Fibroblast of gingiva (primary cell): ENCODE results near the gene PLA2G6.

Experiments used
- DNase-seq: peaks from one replicate; pipeline ENCODE4 v3.0.0-alpha.2; 2011; ENCODE audit warnings: low read depth

Gene PLA2G6

GRCh38 chr22:38072322-38073149 is 109.1 kb downstream of the PLA2G6 start:
- DNase-seq, result no peak

GRCh38 chr22:38071421-38072321 is 110.0 kb downstream of the PLA2G6 start:
- DNase-seq, result no peak

- no peak for DNase-seq
Measured at GRCh38 chr22:38070250-38070921, 111.2 kb downstream of the PLA2G6 start.

- DNase-seq, result peak; percentile 24
Measured at GRCh38 chr22:38069372-38070249, 112.0 kb downstream of the PLA2G6 start.

- DNase-seq, result no peak
Measured at GRCh38 chr22:38068641-38069371, 112.8 kb downstream of the PLA2G6 start.

- no peak for DNase-seq
Measured at GRCh38 chr22:38067761-38068360, 113.8 kb downstream of the PLA2G6 start.

- no peak for DNase-seq
Measured at GRCh38 chr22:38067028-38067415, 114.6 kb downstream of the PLA2G6 start.

GRCh38 chr22:38066381-38067027 is 115.1 kb downstream of the PLA2G6 start:
- no peak for DNase-seq

GRCh38 chr22:38065539-38065938 is 116.1 kb downstream of the PLA2G6 start:
- no peak for DNase-seq

- peak; percentile 33 for DNase-seq
Measured at GRCh38 chr22:38062791-38063190, 118.8 kb downstream of the PLA2G6 start.
